Keratinocyte (primary cell): ENCODE results near the gene ATP5PF. TPM values are rescaled to one million over a fixed set of nuclear protein-coding genes. Genes with fewer than 3 reads are reported as not detected.

ENCODE experiments used
- DNase-seq: peaks from one replicate; pipeline ENCODE4 v3.0.0-alpha.2; 2011; ENCODE audit warnings: low read depth, missing footprints, low spot score
- FAIRE-seq: peaks from 2 replicates; lab custom pipeline; 2011; peaks lifted over from hg19 to GRCh38; lab: Jason Lieb, UNC
- H2AFZ ChIP-seq: 2 replicates; pipeline ENCODE4 v1.6.0; 2012; ENCODE audit warnings: low read length, control low read depth, inconsistent platforms; ENCODE audit not compliant: control insufficient read depth
- H3K27ac ChIP-seq: 2 replicates; pipeline ENCODE4 v1.5.1; 2011; ENCODE audit warnings: low read length; ENCODE audit not compliant: control insufficient read depth, insufficient read depth
- H3K27me3 ChIP-seq: 3 replicates; pipeline ENCODE4 v1.6.0; 2011; ENCODE audit warnings: low read length; ENCODE audit not compliant: control insufficient read depth, insufficient read depth; ENCODE audit errors: extremely low read depth
- H3K36me3 ChIP-seq, 2 experiments: 2 replicates in 1 of 2; 3 replicates in 1 of 2; pipeline ENCODE4 v1.5.1; 2011; ENCODE audit warnings: low read length in 2 of 2, mild to moderate bottlenecking in 1 of 2; ENCODE audit not compliant: control insufficient read depth in 2 of 2, insufficient read depth in 2 of 2; ENCODE audit errors: extremely low read depth in 1 of 2
- H3K4me1 ChIP-seq: 3 replicates; pipeline ENCODE4 v1.5.1; 2011; ENCODE audit warnings: low read length; ENCODE audit not compliant: control insufficient read depth, insufficient read depth; ENCODE audit errors: extremely low read depth
- H3K4me2 ChIP-seq: 3 replicates; pipeline ENCODE4 v1.6.0; 2011; ENCODE audit warnings: low read depth, low read length; ENCODE audit not compliant: control insufficient read depth, insufficient read depth; ENCODE audit errors: extremely low read depth
- H3K4me3 ChIP-seq, 3 experiments: fragments of 200-600 bp in 1 of 3; sonication (generic) in 1 of 3; 2 replicates in 2 of 3; 3 replicates in 1 of 3; pipeline ENCODE4 v1.5.1; 2011 to 2016; ENCODE audit warnings: low read length in 3 of 3, mild to moderate bottlenecking in 3 of 3, control low read depth in 2 of 3, inconsistent platforms in 1 of 3, low read depth in 1 of 3, mixed read lengths in 1 of 3, mixed run types in 1 of 3, moderate library complexity in 1 of 3; ENCODE audit not compliant: control insufficient read depth in 2 of 3, insufficient read depth in 2 of 3; ENCODE audit errors: extremely low read depth in 1 of 3
- H3K79me2 ChIP-seq: 2 replicates; pipeline ENCODE4 v1.6.0; 2012; ENCODE audit warnings: low read length; ENCODE audit not compliant: control insufficient read depth, insufficient read depth
- H3K9ac ChIP-seq: 3 replicates; pipeline ENCODE4 v1.6.0; 2011; ENCODE audit warnings: low read length; ENCODE audit not compliant: control insufficient read depth, insufficient read depth; ENCODE audit errors: extremely low read depth
- H3K9me1 ChIP-seq: 3 replicates; pipeline ENCODE4 v1.6.0; 2011; ENCODE audit warnings: low read length; ENCODE audit not compliant: control insufficient read depth, insufficient read depth; ENCODE audit errors: extremely low read depth
- H3K9me3 ChIP-seq: 2 replicates; pipeline ENCODE4 v1.5.1; 2012; ENCODE audit warnings: low read depth, low read length; ENCODE audit not compliant: control insufficient read depth
- H4K20me1 ChIP-seq: 3 replicates; pipeline ENCODE4 v1.6.0; 2011; ENCODE audit warnings: low read length; ENCODE audit not compliant: control insufficient read depth, insufficient read depth; ENCODE audit errors: extremely low read depth
- CTCF ChIP-seq, 3 experiments: IDR thresholded peaks in 1 of 3; conservative IDR thresholded peaks in 1 of 3; optimal IDR thresholded peaks in 1 of 3; 2 replicates in 2 of 3; 3 replicates in 1 of 3; pipeline versions ENCODE3 to v1.5.1; 2011; ENCODE audit warnings: low read length in 3 of 3, mild to moderate bottlenecking in 3 of 3, moderate library complexity in 2 of 3, control low read depth in 1 of 3, inconsistent platforms in 1 of 3; ENCODE audit not compliant: insufficient read depth in 2 of 3; ENCODE audit errors: extremely low read depth in 1 of 3
- EZH2 ChIP-seq: IDR thresholded peaks from one replicate; pipeline ENCODE4 v1.6.1; 2012; ENCODE audit warnings: inconsistent platforms, mild to moderate bottlenecking, low read length, moderate library complexity
- dilution Hi-C: fragments of 300-500 bp; cut with MboI; formaldehyde crosslinking; loops from one replicate; pipeline ENCODE4 v1.7.0; 2020; ENCODE audit warnings: low sequenced_read_pairs; ENCODE audit not compliant: extremely low pct_ligation_motif_present
- polyA plus RNA-seq, 5 experiments: library from polyadenylated mRNA; depleted of rRNA in 3 of 5; stranded (reverse) in 3 of 5; stranded (forward) in 1 of 5; unstranded in 1 of 5; fragments of >200 nt; gene quantifications; 1 replicate in 1 of 5; 2 replicates in 3 of 5; 3 replicates in 1 of 5; pipeline versions ENCODE4 v1.2.1 to v1.2.3, GENCODE V29; 2011 to 2012; ENCODE audit warnings: missing spikeins in 2 of 5, low read depth in 1 of 5, low replicate concordance in 1 of 5

The ATP5PF gene
- polyA plus RNA-seq, 1 donor (not counting 4 experiments of a cell fraction or from before 2014, with no cell fraction given), result 256 TPM

- Histone ChIP-seq H3K9me3 (no peaks in the 10 kb centered on the region), H3K4me2 (no peak overlapping the region), H3K79me2 (no peaks in the 10 kb centered on the region), H4K20me1 (no peaks in the 10 kb centered on the region), H3K27me3 (no peaks in the 10 kb centered on the region), H3K4me3 (no peak overlapping the region), H3K9me1 (no peaks in the 10 kb centered on the region), H3K36me3 (no peaks in the 10 kb centered on the region), H2AFZ (no peak overlapping the region), H3K4me1 (no peaks in the 10 kb centered on the region), H3K9ac (no peak overlapping the region), H3K27ac (no peak overlapping the region)
- DNase-seq (no peak), FAIRE-seq (no peak)
- dilution Hi-C loops, result no loop called here
- TF ChIP-seq CTCF (optimal IDR thresholded peaks at IDR 0.05 in 1 of 3, IDR thresholded peaks at IDR 0.05 in 1 of 3, conservative IDR thresholded peaks at IDR 0.05 in 1 of 3; ENCODE audit: extremely low read depth in 1 of 3, insufficient read depth in 2 of 3, low read length in 3 of 3), result no peak
- no peak for TF ChIP-seq EZH2
These were observed 24.2 kb downstream of the ATP5PF start for GRCh38 chr21:25710550-25710949.

GRCh38 chr21:25709684-25710265, 24.9 kb downstream of the ATP5PF start:
- H3K27ac ChIP-seq, result no peak overlapping the region
- no peaks in the 10 kb centered on the region for H3K9me3 ChIP-seq
- no peak overlapping the region for H2AFZ ChIP-seq
- no peaks in the 10 kb centered on the region for H3K79me2 ChIP-seq
- H3K27me3 ChIP-seq, result no peaks in the 10 kb centered on the region
- dilution Hi-C loops, result no loop called here
- no peak overlapping the region for H3K4me3 ChIP-seq
- FAIRE-seq (no peak), DNase-seq (no peak)
- H3K9ac ChIP-seq, result no peak overlapping the region
- H3K4me2 ChIP-seq, result no peak overlapping the region
- TF ChIP-seq CTCF (optimal IDR thresholded peaks at IDR 0.05 in 1 of 3, IDR thresholded peaks at IDR 0.05 in 1 of 3, conservative IDR thresholded peaks at IDR 0.05 in 1 of 3; ENCODE audit: extremely low read depth in 1 of 3, insufficient read depth in 2 of 3, low read length in 3 of 3) (no peak), EZH2 (no peak)
- H4K20me1 ChIP-seq, result no peaks in the 10 kb centered on the region
- H3K36me3 ChIP-seq, result no peaks in the 10 kb centered on the region
- no peaks in the 10 kb centered on the region for H3K9me1 ChIP-seq
- no peaks in the 10 kb centered on the region for H3K4me1 ChIP-seq
